IMR-90 (cell line): Measurements from ENCODE around the gene WNK3. TPM values are rescaled to one million over a fixed set of nuclear protein-coding genes. Genes with fewer than 3 reads are reported as not detected.

Experiments
- ATAC-seq: fragments of 200-7000 bp; cut with Tn5 transposase; 2 replicates; pipeline ENCODE4 v1.9.1; 2020; ENCODE audit warnings: low read depth, mild to moderate bottlenecking, moderate library complexity
- BruUV-seq: library from RNA; stranded (reverse); fragments of 400-500 nt; replicated peaks from 2 replicates; lab custom pipeline; 2021; lab: Mats Ljungman, UMichigan
- CTCF ChIA-PET: fragments of 300-600 bp; formaldehyde crosslinking; extraction: SDS; loops from one replicate; lab custom pipeline; 2021; ENCODE audit warnings: antibody characterized with exemption; lab: Yijun Ruan, JAX
- POLR2A ChIA-PET: fragments of 300-600 bp; sonication (Branson Sonifier 250); formaldehyde crosslinking; loops from one replicate; lab custom pipeline; 2022; ENCODE audit warnings: antibody characterized with exemption; ENCODE audit not compliant: unreplicated experiment; lab: Charles Lee
- DNase-seq: peaks from one replicate; pipeline ENCODE4 v3.0.0; 2013
- H2AFZ ChIP-seq: replicated peaks from 2 replicates; pipeline ENCODE3; 2013; ENCODE audit warnings: low read length, mild to moderate bottlenecking; ENCODE audit not compliant: poor library complexity
- H2AK5ac ChIP-seq: 2 replicates; pipeline ENCODE4 v1.6.1; 2013; ENCODE audit warnings: low read depth, low read length, inconsistent platforms
- H2AK9ac ChIP-seq: replicated peaks from 2 replicates; pipeline ENCODE3; 2013; ENCODE audit warnings: mild to moderate bottlenecking, low read depth, low read length, moderate library complexity; ENCODE audit not compliant: poor library complexity
- H2BK120ac ChIP-seq: 2 replicates; pipeline ENCODE4 v1.6.1; 2013; ENCODE audit warnings: low read depth, low read length, inconsistent platforms
- H2BK15ac ChIP-seq: 3 replicates; pipeline ENCODE4 v1.6.1; 2013; ENCODE audit warnings: low read depth, low read length, inconsistent platforms
- H2BK20ac ChIP-seq: 2 replicates; pipeline ENCODE4 v1.6.1; 2013; ENCODE audit warnings: low read depth, mild to moderate bottlenecking, inconsistent platforms, low read length, moderate library complexity
- H2BK5ac ChIP-seq: 2 replicates; pipeline ENCODE4 v1.6.1; 2013; ENCODE audit warnings: mild to moderate bottlenecking, low read depth, low read length, inconsistent platforms; ENCODE audit not compliant: poor library complexity, severe bottlenecking
- H3K14ac ChIP-seq: replicated peaks from 2 replicates; pipeline ENCODE4 v1.6.1; 2013; ENCODE audit warnings: low read depth, low read length, inconsistent platforms
- H3K18ac ChIP-seq: 2 replicates; pipeline ENCODE4 v1.6.1; 2013; ENCODE audit warnings: low read depth, low read length, control low read depth
- H3K23ac ChIP-seq: 2 replicates; pipeline ENCODE4 v1.6.1; 2013; ENCODE audit warnings: low read depth, low read length, inconsistent platforms
- H3K27ac ChIP-seq: 2 replicates; pipeline ENCODE4 v1.5.1; 2013; ENCODE audit warnings: mild to moderate bottlenecking, control low read depth, low read length; ENCODE audit not compliant: insufficient read depth
- H3K27me3 ChIP-seq: 2 replicates; pipeline ENCODE4 v1.6.1; 2013; ENCODE audit warnings: low read length; ENCODE audit not compliant: control insufficient read depth, insufficient read depth
- H3K36me3 ChIP-seq: 2 replicates; pipeline ENCODE4 v1.6.1; 2013; ENCODE audit warnings: low read length, mixed read lengths; ENCODE audit not compliant: control insufficient read depth, insufficient read depth
- H3K4ac ChIP-seq: 2 replicates; pipeline ENCODE4 v1.6.1; 2013; ENCODE audit warnings: low read depth, low read length, inconsistent platforms
- H3K4me1 ChIP-seq: 2 replicates; pipeline ENCODE4 v1.6.1; 2013; ENCODE audit warnings: low read length, mixed read lengths; ENCODE audit not compliant: control insufficient read depth, insufficient read depth
- H3K4me2 ChIP-seq: 2 replicates; pipeline ENCODE4 v1.6.1; 2013; ENCODE audit warnings: low read depth, mild to moderate bottlenecking, control low read depth, low read length, moderate library complexity
- H3K4me3 ChIP-seq: 2 replicates; pipeline ENCODE4 v1.5.1; 2013; ENCODE audit warnings: low read depth, mild to moderate bottlenecking, control low read depth, low read length, moderate library complexity; ENCODE audit not compliant: insufficient read depth
- H3K56ac ChIP-seq: 2 replicates; pipeline ENCODE4 v1.6.1; 2013; ENCODE audit warnings: low read length, inconsistent platforms; ENCODE audit not compliant: insufficient read depth; ENCODE audit errors: extremely low read depth
- H3K79me1 ChIP-seq, 2 experiments: 2 replicates each; pipeline ENCODE4 v1.6.1; 2013; ENCODE audit warnings: low read length in 2 of 2, inconsistent platforms in 1 of 2, low read depth in 1 of 2
- H3K9ac ChIP-seq: 2 replicates; pipeline ENCODE4 v1.6.1; 2013; ENCODE audit warnings: low read depth, low read length, control low read depth
- H3K9me1 ChIP-seq: 2 replicates; pipeline ENCODE4 v1.6.1; 2013; ENCODE audit warnings: low read length, inconsistent platforms; ENCODE audit not compliant: insufficient read depth
- H3K9me3 ChIP-seq: 2 replicates; pipeline ENCODE4 v1.6.1; 2013; ENCODE audit warnings: low read length; ENCODE audit not compliant: control insufficient read depth, insufficient read depth
- H4K20me1 ChIP-seq: 2 replicates; pipeline ENCODE4 v1.6.1; 2013; ENCODE audit warnings: low read length, inconsistent platforms; ENCODE audit not compliant: insufficient read depth
- H4K5ac ChIP-seq: 2 replicates; pipeline ENCODE4 v1.6.1; 2013; ENCODE audit warnings: mild to moderate bottlenecking, low read depth, low read length, control low read depth
- H4K8ac ChIP-seq, 2 experiments: 2 replicates each; pipeline ENCODE4 v1.6.1; 2013; ENCODE audit warnings: low read depth in 2 of 2, low read length in 2 of 2, control low read depth in 1 of 2, inconsistent platforms in 1 of 2
- H4K91ac ChIP-seq: 2 replicates; pipeline ENCODE4 v1.6.1; 2013; ENCODE audit warnings: low read depth, low read length, inconsistent platforms; ENCODE audit not compliant: insufficient read depth
- BHLHE40 ChIP-seq: fragments of 150-350 bp; IDR thresholded peaks from 2 replicates; pipeline ENCODE4 v1.6.1; 2016; ENCODE audit warnings: mild to moderate bottlenecking, low read depth, low read length
- CEBPB ChIP-seq: IDR thresholded peaks from 2 replicates; pipeline ENCODE4 v1.6.1; 2012; ENCODE audit warnings: low read depth, low read length, improper control_type of control experiment
- CHD1 ChIP-seq: IDR thresholded peaks from 2 replicates; pipeline ENCODE4 v1.6.1; 2012; ENCODE audit warnings: low read depth, low read length, improper control_type of control experiment
- ELK1 ChIP-seq: fragments of 150-350 bp; IDR thresholded peaks from 2 replicates; pipeline ENCODE4 v1.6.1; 2016; ENCODE audit warnings: low read depth, mild to moderate bottlenecking, low read length, moderate library complexity, borderline replicate concordance
- FOS ChIP-seq: fragments of 150-350 bp; IDR thresholded peaks from 2 replicates; pipeline ENCODE4 v1.6.1; 2016; ENCODE audit warnings: low read depth, low read length
- MAFK ChIP-seq: IDR thresholded peaks from 2 replicates; pipeline ENCODE4 v1.6.1; 2012; ENCODE audit warnings: low read depth, low read length, improper control_type of control experiment
- MAZ ChIP-seq: IDR thresholded peaks from 2 replicates; pipeline ENCODE4 v1.6.1; 2012; ENCODE audit warnings: low read depth, mild to moderate bottlenecking, low read length, improper control_type of control experiment, moderate library complexity, borderline replicate concordance
- MXI1 ChIP-seq: IDR thresholded peaks from 2 replicates; pipeline ENCODE4 v1.6.1; 2012; ENCODE audit warnings: low read depth, mild to moderate bottlenecking, low read length, moderate library complexity, borderline replicate concordance
- NFE2L2 ChIP-seq: fragments of 150-350 bp; IDR thresholded peaks from 2 replicates; pipeline ENCODE4 v1.6.1; 2016; ENCODE audit warnings: low read depth, mild to moderate bottlenecking, low read length
- POLR2A ChIP-seq: IDR thresholded peaks from 2 replicates; pipeline ENCODE4 v1.6.1; 2012; ENCODE audit warnings: mild to moderate bottlenecking, low read depth, low read length
- RAD21 ChIP-seq: IDR thresholded peaks from 2 replicates; pipeline ENCODE4 v1.6.1; 2012; ENCODE audit warnings: low read length, improper control_type of control experiment
- RCOR1 ChIP-seq: IDR thresholded peaks from 2 replicates; pipeline ENCODE4 v1.6.1; 2012; ENCODE audit warnings: mild to moderate bottlenecking, low read length, improper control_type of control experiment; ENCODE audit not compliant: insufficient replicate concordance
- RFX5 ChIP-seq: IDR thresholded peaks from 2 replicates; pipeline ENCODE4 v1.8.0; 2012; ENCODE audit warnings: low read depth, mild to moderate bottlenecking, low read length, moderate library complexity
- SMC3 ChIP-seq: fragments of 150-350 bp; IDR thresholded peaks from 2 replicates; pipeline ENCODE4 v1.6.1; 2016; ENCODE audit warnings: low read depth, mild to moderate bottlenecking, antibody characterized with exemption, low read length, moderate library complexity
- USF2 ChIP-seq: fragments of 150-350 bp; IDR thresholded peaks from 2 replicates; pipeline ENCODE4 v1.6.1; 2017; ENCODE audit warnings: mild to moderate bottlenecking, antibody characterized with exemption, low read length, low read depth
- dilution Hi-C: fragments of 300-500 bp; cut with HindIII; formaldehyde crosslinking; loops from one replicate; pipeline ENCODE4 v1.14.3; 2018; ENCODE audit warnings: low sequenced_read_pairs; ENCODE audit not compliant: unreplicated experiment
- in situ Hi-C: fragments of 300-500 bp; cut with MboI; formaldehyde crosslinking; loops from 3 replicates; pipeline ENCODE4 v1.14.3; 2019; ENCODE audit warnings: low sequenced_read_pairs, inconsistent platforms, mixed read lengths
- intact Hi-C: fragments of 100-400 bp; cut with micrococcal nuclease; formaldehyde crosslinking; loops from 2 replicates; pipeline ENCODE4 v1.10.0; 2022
- polyA plus RNA-seq, 3 experiments: library from polyadenylated mRNA; depleted of rRNA; stranded (reverse); fragments of >200 nt; gene quantifications; 2 replicates each; pipeline ENCODE4 v1.2.3, GENCODE V29; 2012; ENCODE audit warnings: low replicate concordance in 1 of 3
- total RNA-seq: library from RNA; depleted of rRNA; stranded (reverse); fragments of >200 nt; gene quantifications from 2 replicates; pipeline ENCODE4 v1.2.3, GENCODE V29; 2012
- TF ChIP-seq, protein P1 (sequence below): conservative IDR thresholded peaks from 2 replicates; pipeline ENCODE4 v1.5.1; 2012; ENCODE audit warnings: mild to moderate bottlenecking, low read depth, low read length, improper control_type of control experiment

Gene WNK3
- total and polyA plus RNA-seq, 2 of the 4 experiments (the other 2 are of a cell fraction) = 0.15 to 1.4 TPM

DNA sequence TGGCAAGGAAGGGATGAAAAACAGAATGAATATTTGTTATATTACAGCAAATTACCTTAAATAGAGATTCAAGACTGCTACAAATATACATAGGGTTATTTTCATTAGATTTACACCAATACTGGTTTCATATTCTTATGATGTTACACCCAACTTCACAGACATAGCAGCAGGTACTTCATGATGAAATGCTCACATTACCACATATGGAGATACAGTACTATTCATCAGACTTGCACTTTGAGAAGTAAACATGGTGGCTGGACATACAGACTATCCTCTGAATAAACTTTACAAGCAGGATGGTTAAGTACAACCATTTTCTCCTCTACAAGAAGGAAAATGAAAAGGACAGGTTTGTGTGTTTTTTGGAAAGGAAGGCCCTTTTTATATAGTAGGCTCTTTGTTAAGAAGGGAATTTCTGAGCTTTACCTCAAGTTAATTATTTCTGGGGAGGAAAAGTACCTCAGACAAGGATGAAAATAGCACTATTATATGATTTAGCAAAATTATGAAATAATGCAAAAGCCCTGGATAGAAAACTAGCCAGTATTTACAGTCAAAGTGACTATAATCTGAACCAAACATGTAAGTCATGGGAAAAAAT, 162.8 kb downstream of the WNK3 start:
- CTCF ChIA-PET = no interaction called here
- Histone ChIP-seq H2BK20ac (no peak overlapping the region), H4K20me1 (no peaks in the 10 kb centered on the region), H3K23ac (no peak overlapping the region), H4K5ac (no peak overlapping the region), H3K9me1 (0 out of 2 replicates have a peak, but pooled peaks cover 3% of the 10 kb centered on the region), H3K4me1 (no peaks in the 10 kb centered on the region), H3K4me2 (no peak overlapping the region), H2BK120ac (no peak overlapping the region), H4K8ac (no peak overlapping the region), H3K27ac (no peak overlapping the region), H2AK5ac (no peak overlapping the region), H4K91ac (no peak overlapping the region), H3K36me3 (no peaks in the 10 kb centered on the region), H3K27me3 (no peaks in the 10 kb centered on the region; the same call in 1 of the 2 replicates), H3K9ac (no peak overlapping the region), H3K4ac (no peak overlapping the region), H3K79me1 (no peaks in the 10 kb centered on the region), H3K14ac (no peak overlapping the region), H2AK9ac (no peak overlapping the region), H2AFZ (no peak overlapping the region), H2BK15ac (no peak overlapping the region), H3K4me3 (no peak overlapping the region), H3K18ac (no peak overlapping the region), H3K9me3 (no peaks in the 10 kb centered on the region), H2BK5ac (no peak overlapping the region), H3K56ac (no peak overlapping the region)
- no peak for TF ChIP-seq POLR2A
- no peak for TF ChIP-seq SMC3
- no peak for TF ChIP-seq MAFK
- TF ChIP-seq NFE2L2 = no peak
- TF ChIP-seq ELK1 = no peak
- no peak for TF ChIP-seq RAD21
- no peak for TF ChIP-seq CEBPB
- TF ChIP-seq MXI1 = no peak
- TF ChIP-seq RCOR1 = no peak
- TF ChIP-seq, protein P1, sequence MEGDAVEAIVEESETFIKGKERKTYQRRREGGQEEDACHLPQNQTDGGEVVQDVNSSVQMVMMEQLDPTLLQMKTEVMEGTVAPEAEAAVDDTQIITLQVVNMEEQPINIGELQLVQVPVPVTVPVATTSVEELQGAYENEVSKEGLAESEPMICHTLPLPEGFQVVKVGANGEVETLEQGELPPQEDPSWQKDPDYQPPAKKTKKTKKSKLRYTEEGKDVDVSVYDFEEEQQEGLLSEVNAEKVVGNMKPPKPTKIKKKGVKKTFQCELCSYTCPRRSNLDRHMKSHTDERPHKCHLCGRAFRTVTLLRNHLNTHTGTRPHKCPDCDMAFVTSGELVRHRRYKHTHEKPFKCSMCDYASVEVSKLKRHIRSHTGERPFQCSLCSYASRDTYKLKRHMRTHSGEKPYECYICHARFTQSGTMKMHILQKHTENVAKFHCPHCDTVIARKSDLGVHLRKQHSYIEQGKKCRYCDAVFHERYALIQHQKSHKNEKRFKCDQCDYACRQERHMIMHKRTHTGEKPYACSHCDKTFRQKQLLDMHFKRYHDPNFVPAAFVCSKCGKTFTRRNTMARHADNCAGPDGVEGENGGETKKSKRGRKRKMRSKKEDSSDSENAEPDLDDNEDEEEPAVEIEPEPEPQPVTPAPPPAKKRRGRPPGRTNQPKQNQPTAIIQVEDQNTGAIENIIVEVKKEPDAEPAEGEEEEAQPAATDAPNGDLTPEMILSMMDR = no peak
- no peak for TF ChIP-seq BHLHE40
- TF ChIP-seq USF2 = no peak
- TF ChIP-seq CHD1 = no peak
- no peak for TF ChIP-seq FOS
- TF ChIP-seq MAZ = no peak
- no peak for TF ChIP-seq RFX5
- POLR2A ChIA-PET = no interaction called here
- dilution Hi-C loops = no loop called here
- BruUV-seq = no TSS peak
- ATAC-seq (no peak), DNase-seq (no peak)
- intact Hi-C loops = no loop called here
- in situ Hi-C loops = no loop called here
